Measurements from ENCODE around the gene TUSC2. TPM values are rescaled to one million over a fixed set of nuclear protein-coding genes. Genes with fewer than 3 reads are reported as not detected.

The TUSC2 gene
- total and polyA plus RNA-seq, 2 of the 13 experiments (the other 11 are each of a cell fraction or from before 2014, with no cell fraction given), result 36.7 to 39.1 TPM

DNA sequence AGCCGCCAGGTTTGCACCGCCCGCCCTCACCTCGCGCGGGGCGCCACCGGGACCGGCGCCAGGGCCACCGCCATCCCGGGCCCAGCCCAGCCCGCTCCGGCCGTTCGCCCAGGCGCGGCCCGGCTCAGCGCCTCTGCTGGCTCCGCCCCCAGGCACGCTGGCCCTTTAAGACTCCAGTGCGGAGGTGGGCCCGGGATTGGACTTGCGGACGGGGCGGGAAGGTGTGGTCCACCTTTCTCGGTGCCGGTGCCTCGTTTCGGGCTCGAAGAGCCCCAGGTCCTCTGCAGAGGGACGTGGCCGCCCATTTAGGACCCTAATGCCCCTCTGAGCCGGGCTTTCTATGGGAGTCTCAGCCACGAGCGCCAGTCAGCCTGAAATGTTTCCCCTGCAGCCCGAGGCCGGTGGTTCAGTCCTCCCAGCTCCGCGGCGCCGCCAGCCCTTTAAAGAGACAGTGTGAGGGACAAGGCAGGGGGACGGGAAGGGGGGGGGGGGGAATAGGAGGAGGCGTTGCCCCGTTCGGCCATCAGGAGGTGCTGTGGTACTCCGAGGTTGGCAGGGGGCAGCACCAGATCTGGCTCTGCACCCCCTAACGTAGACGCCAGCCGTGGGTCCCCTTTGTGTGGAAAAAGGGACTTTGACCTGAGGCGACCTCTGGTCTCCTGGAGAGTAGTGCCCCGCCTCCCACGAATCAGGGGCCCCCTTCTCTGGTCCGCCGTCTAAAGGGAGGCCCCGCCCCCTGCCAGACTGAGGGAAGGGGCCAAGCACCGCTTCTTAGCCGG is 6.5 kb downstream of the TUSC2 start (continued):
- TF ChIP-seq ZNF552 (CRISPR knock-in tag; IDR thresholded peaks at IDR 0.05; ENCODE audit: borderline replicate concordance) (no peak; the same call in 1 of the 2 replicates), NFYB (CRISPR knock-in tag; IDR thresholded peaks at IDR 0.05) (no peak; the same call in 1 of the 2 replicates), HNRNPK (IDR thresholded peaks at IDR 0.05; ENCODE audit: low read depth, low read length, poor library complexity, severe bottlenecking) (peak; percentile 42), ZNF432 (CRISPR knock-in tag; IDR thresholded peaks at IDR 0.05; ENCODE audit: borderline replicate concordance) (no peak), RFXAP (CRISPR knock-in tag; IDR thresholded peaks at IDR 0.05; ENCODE audit: borderline replicate concordance) (peak; percentile 76; the same call in 1 of the 2 replicates), ZMYM4 (CRISPR knock-in tag; IDR thresholded peaks at IDR 0.05) (no peak), ZNF326 (CRISPR knock-in tag; IDR thresholded peaks at IDR 0.05; ENCODE audit: borderline replicate concordance) (no peak), KDM5B (CRISPR knock-in tag; IDR thresholded peaks at IDR 0.05; ENCODE audit: borderline replicate concordance) (no peak), ESRRA (CRISPR knock-in tag; IDR thresholded peaks at IDR 0.05; ENCODE audit: low read depth) (0 out of 2 replicates have a peak, but pooled peaks have one; percentile 37), ZNF629 (CRISPR knock-in tag; conservative IDR thresholded peaks at IDR 0.05) (no peak), TCF7L2 (IDR thresholded peaks at IDR 0.05; ENCODE audit: low read depth, low read length) (no peak), IKZF4 (CRISPR knock-in tag; IDR thresholded peaks at IDR 0.05; ENCODE audit: borderline replicate concordance, low read depth, not compliant biosample characterization) (no peak)
- TF ChIP-seq, protein P1, sequence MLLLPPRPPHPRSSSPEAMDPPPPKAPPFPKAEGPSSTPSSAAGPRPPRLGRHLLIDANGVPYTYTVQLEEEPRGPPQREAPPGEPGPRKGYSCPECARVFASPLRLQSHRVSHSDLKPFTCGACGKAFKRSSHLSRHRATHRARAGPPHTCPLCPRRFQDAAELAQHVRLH (CRISPR knock-in tag; IDR thresholded peaks at IDR 0.05; ENCODE audit: borderline replicate concordance, low read depth), result peak; percentile 14; the same call in 1 of the 2 replicates
- TF ChIP-seq, protein P2, sequence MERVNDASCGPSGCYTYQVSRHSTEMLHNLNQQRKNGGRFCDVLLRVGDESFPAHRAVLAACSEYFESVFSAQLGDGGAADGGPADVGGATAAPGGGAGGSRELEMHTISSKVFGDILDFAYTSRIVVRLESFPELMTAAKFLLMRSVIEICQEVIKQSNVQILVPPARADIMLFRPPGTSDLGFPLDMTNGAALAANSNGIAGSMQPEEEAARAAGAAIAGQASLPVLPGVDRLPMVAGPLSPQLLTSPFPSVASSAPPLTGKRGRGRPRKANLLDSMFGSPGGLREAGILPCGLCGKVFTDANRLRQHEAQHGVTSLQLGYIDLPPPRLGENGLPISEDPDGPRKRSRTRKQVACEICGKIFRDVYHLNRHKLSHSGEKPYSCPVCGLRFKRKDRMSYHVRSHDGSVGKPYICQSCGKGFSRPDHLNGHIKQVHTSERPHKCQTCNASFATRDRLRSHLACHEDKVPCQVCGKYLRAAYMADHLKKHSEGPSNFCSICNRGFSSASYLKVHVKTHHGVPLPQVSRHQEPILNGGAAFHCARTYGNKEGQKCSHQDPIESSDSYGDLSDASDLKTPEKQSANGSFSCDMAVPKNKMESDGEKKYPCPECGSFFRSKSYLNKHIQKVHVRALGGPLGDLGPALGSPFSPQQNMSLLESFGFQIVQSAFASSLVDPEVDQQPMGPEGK (CRISPR knock-in tag; IDR thresholded peaks at IDR 0.05), result peak; percentile 89
- TF ChIP-seq, protein P3, sequence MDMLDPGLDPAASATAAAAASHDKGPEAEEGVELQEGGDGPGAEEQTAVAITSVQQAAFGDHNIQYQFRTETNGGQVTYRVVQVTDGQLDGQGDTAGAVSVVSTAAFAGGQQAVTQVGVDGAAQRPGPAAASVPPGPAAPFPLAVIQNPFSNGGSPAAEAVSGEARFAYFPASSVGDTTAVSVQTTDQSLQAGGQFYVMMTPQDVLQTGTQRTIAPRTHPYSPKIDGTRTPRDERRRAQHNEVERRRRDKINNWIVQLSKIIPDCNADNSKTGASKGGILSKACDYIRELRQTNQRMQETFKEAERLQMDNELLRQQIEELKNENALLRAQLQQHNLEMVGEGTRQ (IDR thresholded peaks at IDR 0.05; ENCODE audit: low read depth, low read length), result no peak
- TF ChIP-seq, protein P3 (CRISPR knock-in tag; IDR thresholded peaks at IDR 0.05; ENCODE audit: borderline replicate concordance), result no peak
- TF ChIP-seq, protein P4, sequence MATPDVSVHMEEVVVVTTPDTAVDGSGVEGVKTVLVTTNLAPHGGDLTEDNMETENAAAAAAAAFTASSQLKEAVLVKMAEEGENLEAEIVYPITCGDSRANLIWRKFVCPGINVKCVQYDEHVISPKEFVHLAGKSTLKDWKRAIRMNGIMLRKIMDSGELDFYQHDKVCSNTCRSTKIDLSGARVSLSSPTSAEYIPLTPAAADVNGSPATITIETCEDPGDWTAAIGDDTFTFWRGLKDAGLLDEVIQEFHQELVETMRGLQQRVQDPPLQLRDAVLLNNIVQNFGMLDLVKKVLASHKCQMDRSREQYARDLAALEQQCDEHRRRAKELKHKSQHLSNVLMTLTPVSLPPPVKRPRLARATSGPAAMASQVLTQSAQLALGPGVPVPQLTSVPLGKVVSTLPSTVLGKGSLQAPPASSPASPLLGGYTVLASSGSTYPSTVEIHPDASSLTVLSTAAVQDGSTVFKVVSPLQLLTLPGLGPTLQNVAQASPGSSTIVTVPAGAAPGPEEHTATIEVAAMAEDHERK (CRISPR knock-in tag; IDR thresholded peaks at IDR 0.05; ENCODE audit: low read depth), result no peak
- TF ChIP-seq, protein P5, sequence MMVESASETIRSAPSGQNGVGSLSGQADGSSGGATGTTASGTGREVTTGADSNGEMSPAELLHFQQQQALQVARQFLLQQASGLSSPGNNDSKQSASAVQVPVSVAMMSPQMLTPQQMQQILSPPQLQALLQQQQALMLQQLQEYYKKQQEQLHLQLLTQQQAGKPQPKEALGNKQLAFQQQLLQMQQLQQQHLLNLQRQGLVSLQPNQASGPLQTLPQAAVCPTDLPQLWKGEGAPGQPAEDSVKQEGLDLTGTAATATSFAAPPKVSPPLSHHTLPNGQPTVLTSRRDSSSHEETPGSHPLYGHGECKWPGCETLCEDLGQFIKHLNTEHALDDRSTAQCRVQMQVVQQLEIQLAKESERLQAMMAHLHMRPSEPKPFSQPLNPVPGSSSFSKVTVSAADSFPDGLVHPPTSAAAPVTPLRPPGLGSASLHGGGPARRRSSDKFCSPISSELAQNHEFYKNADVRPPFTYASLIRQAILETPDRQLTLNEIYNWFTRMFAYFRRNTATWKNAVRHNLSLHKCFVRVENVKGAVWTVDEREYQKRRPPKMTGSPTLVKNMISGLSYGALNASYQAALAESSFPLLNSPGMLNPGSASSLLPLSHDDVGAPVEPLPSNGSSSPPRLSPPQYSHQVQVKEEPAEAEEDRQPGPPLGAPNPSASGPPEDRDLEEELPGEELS (CRISPR knock-in tag; IDR thresholded peaks at IDR 0.05), result peak; percentile 54
- TF ChIP-seq, protein P6, sequence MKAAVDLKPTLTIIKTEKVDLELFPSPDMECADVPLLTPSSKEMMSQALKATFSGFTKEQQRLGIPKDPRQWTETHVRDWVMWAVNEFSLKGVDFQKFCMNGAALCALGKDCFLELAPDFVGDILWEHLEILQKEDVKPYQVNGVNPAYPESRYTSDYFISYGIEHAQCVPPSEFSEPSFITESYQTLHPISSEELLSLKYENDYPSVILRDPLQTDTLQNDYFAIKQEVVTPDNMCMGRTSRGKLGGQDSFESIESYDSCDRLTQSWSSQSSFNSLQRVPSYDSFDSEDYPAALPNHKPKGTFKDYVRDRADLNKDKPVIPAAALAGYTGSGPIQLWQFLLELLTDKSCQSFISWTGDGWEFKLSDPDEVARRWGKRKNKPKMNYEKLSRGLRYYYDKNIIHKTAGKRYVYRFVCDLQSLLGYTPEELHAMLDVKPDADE (CRISPR knock-in tag; IDR thresholded peaks at IDR 0.05), result no peak

All from HepG2 (cell line).